KG1 (cell line): ENCODE data around the gene ZNF90.
"Not testable (repeated sequence)": the region's sequence is repeated elsewhere in the genome, so short reads cannot be mapped to it uniquely, and the experiment has no call there.

ENCODE experiments used
- DNase-seq: peaks from one replicate; lab custom pipeline; 2025; lab: John Stamatoyannopoulos, UW

ZNF90 gene

GRCh38 chr19:20077791-20078463 is at the start of gene ZNF90:
TSS of gene ZNF90 (plus strand) at chr19:20078000. CDS start at chr19:20078133, 133 bp downstream.
- DNase-seq = peak; percentile 97

GRCh38 chr19:20028611-20029010 is 49.2 kb upstream of the ZNF90 start:
- no peak for DNase-seq

GRCh38 chr19:20035935-20036334 is 41.9 kb upstream of the ZNF90 start:
- DNase-seq = no peak

GRCh38 chr19:20038358-20039202 is 39.2 kb upstream of the ZNF90 start:
- no peak for DNase-seq

- peak; percentile 96 for DNase-seq
Observed at GRCh38 chr19:20039203-20039723, 38.5 kb upstream of the ZNF90 start, which contains the start of gene ZNF682. TSS of gene ZNF682 (minus strand) at chr19:20039505. CDS start at chr19:20039345, 160 bp downstream.

GRCh38 chr19:20044663-20045062 is 33.1 kb upstream of the ZNF90 start:
- no peak for DNase-seq

- not testable (repeated sequence) for DNase-seq
Observed at GRCh38 chr19:20045742-20046141, 32.1 kb upstream of the ZNF90 start.

- peak; percentile 89 for DNase-seq
Observed at GRCh38 chr19:20051841-20052768, 25.7 kb upstream of the ZNF90 start.

- not testable (repeated sequence) for DNase-seq
Observed at GRCh38 chr19:20058738-20059137, 19.1 kb upstream of the ZNF90 start.

- DNase-seq = no peak
Observed at GRCh38 chr19:20060282-20060681, 17.5 kb upstream of the ZNF90 start.

GRCh38 chr19:20066861-20067260 is 10.9 kb upstream of the ZNF90 start:
- DNase-seq = no peak

GRCh38 chr19:20067943-20068342 is 9.9 kb upstream of the ZNF90 start:
- no peak for DNase-seq

GRCh38 chr19:20068559-20068958 is 9.2 kb upstream of the ZNF90 start:
- DNase-seq = not testable (repeated sequence)

GRCh38 chr19:20070691-20071090 is 7.1 kb upstream of the ZNF90 start:
- no peak for DNase-seq

- DNase-seq = no peak
Observed at GRCh38 chr19:20072936-20073335, 4.9 kb upstream of the ZNF90 start.

GRCh38 chr19:20078581-20079031 is 806 bp downstream of the ZNF90 start:
- no peak for DNase-seq

- DNase-seq = no peak
Observed at GRCh38 chr19:20079476-20079875, 1.7 kb downstream of the ZNF90 start.

- DNase-seq = no peak
Observed at GRCh38 chr19:20080656-20081055, 2.9 kb downstream of the ZNF90 start.

GRCh38 chr19:20082232-20082833 is 4.5 kb downstream of the ZNF90 start:
- not testable (repeated sequence) for DNase-seq

GRCh38 chr19:20082876-20083275 is 5.1 kb downstream of the ZNF90 start:
- not testable (repeated sequence) for DNase-seq

GRCh38 chr19:20102097-20102496 is 24.3 kb downstream of the ZNF90 start:
- no peak for DNase-seq
